ENCODE measurements around the gene PDCD6IP.

Gene PDCD6IP

GRCh38 chr3:33900440-33900808 is 102.0 kb downstream of the PDCD6IP start:
- no peak for DNase-seq

GRCh38 chr3:33900809-33901505 is 102.5 kb downstream of the PDCD6IP start:
- no peak for DNase-seq

GRCh38 chr3:33901862-33902563 is 103.6 kb downstream of the PDCD6IP start:
- no peak for DNase-seq

GRCh38 chr3:33904730-33905129 is 106.3 kb downstream of the PDCD6IP start:
- DNase-seq, result no peak

- no peak for DNase-seq
Measured at GRCh38 chr3:33908250-33908851, 109.9 kb downstream of the PDCD6IP start.

- no peak for DNase-seq
Measured at GRCh38 chr3:33909547-33909946, 111.1 kb downstream of the PDCD6IP start.

- DNase-seq, result no peak
Measured at GRCh38 chr3:33910031-33910430, 111.6 kb downstream of the PDCD6IP start.

- DNase-seq, result no peak
Measured at GRCh38 chr3:33911525-33912322, 113.3 kb downstream of the PDCD6IP start.

- no peak for DNase-seq
Measured at GRCh38 chr3:33914212-33914611, 115.8 kb downstream of the PDCD6IP start.

- DNase-seq, result no peak
Measured at GRCh38 chr3:33914731-33915379, 116.4 kb downstream of the PDCD6IP start.

GRCh38 chr3:33915796-33916546 is 117.5 kb downstream of the PDCD6IP start:
- DNase-seq, result no peak

- DNase-seq, result no peak
Measured at GRCh38 chr3:33918126-33918756, 119.8 kb downstream of the PDCD6IP start.

All from CD4-positive, alpha-beta T cell treated with Interferon gamma for 1 hour (primary cell).